Endothelial cell (in vitro differentiated cells): ENCODE data around the gene FHAD1. TPM values are rescaled to one million over a fixed set of nuclear protein-coding genes. Genes with fewer than 3 reads are reported as not detected.

ENCODE experiments used
- DNase-seq: peaks from one replicate; pipeline ENCODE4 v3.0.0; 2021; ENCODE audit warnings: low spot score
- H3K27ac Mint-ChIP-seq: one replicate; pipeline ENCODE4 v1.8.0; 2021; ENCODE audit warnings: mixed read lengths, inconsistent platforms; ENCODE audit not compliant: unreplicated experiment
- H3K27me3 Mint-ChIP-seq: one replicate; pipeline ENCODE4 v1.8.0; 2021; ENCODE audit warnings: mild to moderate bottlenecking, moderate library complexity, mixed read lengths, inconsistent platforms; ENCODE audit not compliant: unreplicated experiment
- H3K36me3 Mint-ChIP-seq: one replicate; pipeline ENCODE4 v1.8.0; 2021; ENCODE audit warnings: mild to moderate bottlenecking, low read depth, mixed read lengths, inconsistent platforms; ENCODE audit not compliant: unreplicated experiment
- H3K4me1 Mint-ChIP-seq: one replicate; pipeline ENCODE4 v1.8.0; 2021; ENCODE audit warnings: mild to moderate bottlenecking, mixed read lengths, inconsistent platforms; ENCODE audit not compliant: unreplicated experiment
- H3K4me3 Mint-ChIP-seq: one replicate; pipeline ENCODE4 v1.8.0; 2021; ENCODE audit warnings: mild to moderate bottlenecking, mixed read lengths, inconsistent platforms; ENCODE audit not compliant: unreplicated experiment
- H3K9me3 Mint-ChIP-seq: one replicate; pipeline ENCODE4 v1.8.0; 2021; ENCODE audit warnings: mixed read lengths, inconsistent platforms; ENCODE audit not compliant: unreplicated experiment
- total RNA-seq: library from RNA; stranded (reverse); fragmentation: NEBNext Ultra II Directional; extraction: Animal tissue kit (Norgen Biotek cat#: 25700); gene quantifications from one replicate; pipeline ENCODE4 v1.2.1, GENCODE V29; 2021; ENCODE audit not compliant: unreplicated experiment
- TF ChIP-seq, protein P1 (sequence below): fragments of 200-600 bp; sonication (generic); IDR thresholded peaks from one replicate; pipeline ENCODE4 v1.5.0; 2021; ENCODE audit warnings: antibody characterized with exemption; ENCODE audit not compliant: unreplicated experiment

Gene FHAD1
- total RNA-seq, 1 donor from 2014 or later = 2.1 TPM

DNA sequence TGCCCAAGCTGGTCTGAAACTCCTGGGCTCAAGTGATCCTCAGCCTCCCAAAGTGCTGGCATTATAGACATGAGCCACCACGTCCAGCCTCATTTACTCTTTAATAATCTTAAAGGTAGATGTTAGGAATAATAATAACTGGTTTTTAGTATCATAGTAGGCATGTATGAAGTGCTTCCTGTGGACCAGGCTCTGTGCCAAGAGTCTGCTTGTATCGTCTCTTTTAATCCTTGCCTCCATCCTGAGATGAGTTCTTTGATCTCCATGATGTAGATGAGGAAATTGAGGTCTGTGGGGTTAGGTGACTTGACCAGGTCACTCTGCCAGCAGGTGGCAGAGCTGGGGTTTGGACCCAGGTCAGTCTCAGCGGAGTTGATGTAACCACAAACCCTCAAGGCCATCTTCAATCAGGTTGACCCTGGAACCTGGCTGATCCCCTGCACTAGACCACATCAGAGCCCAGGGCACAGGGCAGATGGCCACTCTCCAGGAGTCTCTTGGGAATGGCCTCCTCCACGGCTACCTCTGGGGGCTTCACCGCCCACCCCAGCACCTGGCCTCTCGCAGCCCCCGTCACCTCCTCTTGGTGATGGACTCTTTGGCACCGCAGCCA, 173.9 kb downstream of the FHAD1 start:
- no peak for DNase-seq
- Mint-ChIP-seq H3K27ac (no peak overlapping the region), H3K4me1 (peaks cover 9% of the 10 kb centered on the region), H3K4me3 (no peak overlapping the region), H3K36me3 (peaks cover 3% of the 10 kb centered on the region), H3K9me3 (no peaks in the 10 kb centered on the region), H3K27me3 (peaks cover 4% of the 10 kb centered on the region)
- TF ChIP-seq, protein P1, sequence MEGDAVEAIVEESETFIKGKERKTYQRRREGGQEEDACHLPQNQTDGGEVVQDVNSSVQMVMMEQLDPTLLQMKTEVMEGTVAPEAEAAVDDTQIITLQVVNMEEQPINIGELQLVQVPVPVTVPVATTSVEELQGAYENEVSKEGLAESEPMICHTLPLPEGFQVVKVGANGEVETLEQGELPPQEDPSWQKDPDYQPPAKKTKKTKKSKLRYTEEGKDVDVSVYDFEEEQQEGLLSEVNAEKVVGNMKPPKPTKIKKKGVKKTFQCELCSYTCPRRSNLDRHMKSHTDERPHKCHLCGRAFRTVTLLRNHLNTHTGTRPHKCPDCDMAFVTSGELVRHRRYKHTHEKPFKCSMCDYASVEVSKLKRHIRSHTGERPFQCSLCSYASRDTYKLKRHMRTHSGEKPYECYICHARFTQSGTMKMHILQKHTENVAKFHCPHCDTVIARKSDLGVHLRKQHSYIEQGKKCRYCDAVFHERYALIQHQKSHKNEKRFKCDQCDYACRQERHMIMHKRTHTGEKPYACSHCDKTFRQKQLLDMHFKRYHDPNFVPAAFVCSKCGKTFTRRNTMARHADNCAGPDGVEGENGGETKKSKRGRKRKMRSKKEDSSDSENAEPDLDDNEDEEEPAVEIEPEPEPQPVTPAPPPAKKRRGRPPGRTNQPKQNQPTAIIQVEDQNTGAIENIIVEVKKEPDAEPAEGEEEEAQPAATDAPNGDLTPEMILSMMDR = no peak

DNA sequence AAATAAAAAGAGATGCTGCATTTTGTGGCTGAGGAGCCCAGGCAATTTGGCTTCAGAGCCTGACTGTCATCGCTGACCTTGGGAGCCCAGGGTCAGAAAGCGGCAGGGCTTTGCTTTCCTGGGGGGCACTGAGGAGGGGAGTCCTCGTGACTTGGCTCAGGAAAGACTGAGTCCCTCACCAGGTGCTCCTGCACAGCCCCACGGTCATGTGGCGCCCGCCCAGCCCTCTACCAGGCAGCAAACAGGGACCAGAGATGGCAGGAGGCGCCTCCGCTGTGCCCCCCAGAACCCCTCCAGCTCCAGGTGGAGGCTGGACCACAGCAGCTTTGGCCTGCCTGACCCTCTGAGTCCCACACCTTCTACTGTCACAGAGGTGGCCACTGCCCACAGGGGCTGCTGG, 175.8 kb downstream of the FHAD1 start:
- Mint-ChIP-seq H3K4me1 (peaks cover 8% of the 10 kb centered on the region), H3K4me3 (no peak overlapping the region), H3K9me3 (no peaks in the 10 kb centered on the region), H3K27ac (no peak overlapping the region), H3K36me3 (peaks cover 9% of the 10 kb centered on the region), H3K27me3 (peaks cover 8% of the 10 kb centered on the region)
- TF ChIP-seq, protein P1 = no peak
- no peak for DNase-seq

DNA sequence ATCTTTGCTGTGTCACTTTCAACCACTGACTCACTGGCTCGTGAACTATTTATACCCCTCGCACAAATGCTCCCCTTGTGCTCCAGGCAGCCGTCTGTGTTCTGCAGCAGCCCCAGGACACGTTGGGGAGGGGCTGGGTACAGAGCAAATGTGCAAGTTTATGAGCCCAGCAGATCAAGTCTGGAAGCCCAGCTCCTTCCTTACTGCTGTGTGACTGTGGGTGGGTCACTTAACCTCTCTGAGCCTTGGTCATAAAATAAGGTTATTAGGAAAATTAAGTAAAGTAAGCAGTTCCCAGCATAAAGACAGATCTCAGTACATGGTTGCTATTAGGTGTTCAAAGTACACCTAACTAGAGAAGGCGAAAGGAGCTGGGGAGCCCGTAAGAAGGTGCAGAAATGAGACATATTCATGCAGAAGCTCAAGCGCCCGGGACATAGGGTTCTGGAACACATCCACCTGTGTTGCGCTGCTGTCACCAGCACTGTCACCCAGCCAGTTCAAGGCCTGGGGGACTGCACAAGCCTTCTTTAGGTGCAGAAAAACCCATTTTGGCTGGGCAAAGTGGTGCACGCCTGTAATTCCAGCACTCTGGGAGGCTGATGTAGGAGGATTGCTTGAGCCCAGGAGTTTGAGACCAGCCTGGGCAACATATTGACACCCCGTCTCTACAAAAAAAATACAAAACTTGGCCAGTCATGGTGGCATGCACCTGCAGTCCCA, 176.5 kb downstream of the FHAD1 start:
- Mint-ChIP-seq H3K27me3 (peaks cover 8% of the 10 kb centered on the region), H3K4me1 (peaks cover 8% of the 10 kb centered on the region), H3K4me3 (no peak overlapping the region), H3K36me3 (peaks cover 9% of the 10 kb centered on the region), H3K9me3 (no peaks in the 10 kb centered on the region), H3K27ac (no peak overlapping the region)
- TF ChIP-seq, protein P1 = no peak
- DNase-seq = no peak

DNA sequence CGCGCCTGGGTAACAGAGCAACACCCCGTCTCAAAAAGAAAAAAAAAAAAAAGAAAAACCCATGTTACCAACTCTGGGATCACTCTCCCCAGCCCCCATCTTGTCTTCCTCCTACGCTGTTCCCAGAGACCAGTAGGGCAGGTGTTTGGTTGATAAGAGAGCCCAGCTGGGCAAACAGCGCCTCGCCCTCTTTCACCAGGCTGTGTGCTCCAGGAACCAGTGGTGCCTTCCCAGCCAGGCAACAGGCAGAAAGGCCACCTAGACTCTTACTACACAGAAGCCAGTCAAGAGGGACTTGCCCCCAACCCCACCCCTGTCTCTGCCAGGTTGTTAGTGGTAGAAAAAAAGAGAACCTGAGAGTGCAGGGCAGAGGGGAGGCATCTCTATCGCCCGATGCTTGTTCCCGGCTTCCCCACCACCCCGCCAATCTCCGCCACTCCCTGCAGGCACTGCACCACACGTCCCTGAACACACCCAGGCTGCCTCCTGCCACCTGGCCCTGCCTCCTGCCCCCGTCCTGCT, 177.2 kb downstream of the FHAD1 start:
- Mint-ChIP-seq H3K9me3 (no peaks in the 10 kb centered on the region), H3K4me3 (no peak overlapping the region), H3K27me3 (peaks cover 6% of the 10 kb centered on the region), H3K27ac (no peak overlapping the region), H3K36me3 (peaks cover 9% of the 10 kb centered on the region), H3K4me1 (peaks cover 8% of the 10 kb centered on the region)
- TF ChIP-seq, protein P1 = no peak
- DNase-seq = no peak

DNA sequence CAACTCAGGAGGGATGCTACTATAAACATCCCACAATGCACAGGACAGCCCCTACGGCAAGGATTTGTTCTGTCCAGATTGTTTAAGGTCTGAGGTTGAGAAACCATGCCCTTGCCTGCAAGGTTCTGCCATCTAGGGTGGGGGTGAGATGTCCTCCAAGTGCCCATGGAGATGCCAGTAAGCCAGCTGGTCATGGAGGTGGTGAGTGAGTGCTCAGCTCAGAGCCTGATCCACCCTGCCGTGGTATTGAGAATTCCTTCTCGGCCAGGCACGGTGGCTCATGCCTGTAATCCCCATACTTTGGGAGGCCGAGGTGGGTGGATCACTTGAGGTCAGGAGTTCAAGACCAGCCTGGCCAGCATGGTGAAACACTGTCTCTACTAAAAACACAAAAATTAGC, 178.0 kb downstream of the FHAD1 start:
- Mint-ChIP-seq H3K4me1 (peaks cover 8% of the 10 kb centered on the region), H3K27me3 (peaks cover 6% of the 10 kb centered on the region), H3K27ac (no peak overlapping the region), H3K36me3 (peaks cover 9% of the 10 kb centered on the region), H3K9me3 (no peaks in the 10 kb centered on the region), H3K4me3 (no peak overlapping the region)
- TF ChIP-seq, protein P1 = no peak
- DNase-seq = no peak
